ENCODE data around the gene COPS2.

COPS2 gene

DNA sequence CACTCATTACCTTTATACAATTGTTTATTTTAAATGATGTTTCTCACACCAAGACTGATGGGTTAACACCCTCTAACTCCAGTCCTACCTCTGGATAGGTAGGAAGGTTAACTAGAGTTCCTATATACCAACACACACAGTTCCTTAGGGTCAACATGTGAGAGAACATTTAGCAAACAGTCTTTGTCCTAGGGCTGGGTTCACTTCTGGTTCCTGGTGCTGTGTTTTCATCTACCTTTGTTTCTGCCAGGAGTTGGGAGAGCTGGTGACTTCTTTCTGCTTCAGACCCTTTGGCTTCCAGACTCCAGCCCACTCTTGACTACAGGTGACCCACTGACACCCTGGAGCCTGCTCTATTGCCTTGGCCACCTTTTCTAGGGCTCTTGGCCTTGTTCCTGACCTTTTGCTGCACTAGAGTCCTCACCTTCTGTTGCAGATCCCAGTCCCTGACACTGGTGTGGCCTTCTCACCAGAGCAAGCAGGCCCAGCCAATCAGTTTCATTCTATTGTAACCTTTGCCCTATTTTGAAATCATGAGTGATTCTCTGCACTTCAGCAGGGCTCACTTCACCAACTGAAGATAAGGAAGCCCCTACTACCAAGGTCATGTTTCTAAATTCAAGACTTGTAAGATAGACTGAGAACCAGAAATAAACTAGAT, 59.2 kb downstream of the COPS2 start:
- CTCF ChIA-PET: interaction anchor here (1.0 kb wide), 2 partner anchors 13 to 19 kb away, joined by 3 to 4 read pairs; no protein-coding TSS in a partner anchor

DNA sequence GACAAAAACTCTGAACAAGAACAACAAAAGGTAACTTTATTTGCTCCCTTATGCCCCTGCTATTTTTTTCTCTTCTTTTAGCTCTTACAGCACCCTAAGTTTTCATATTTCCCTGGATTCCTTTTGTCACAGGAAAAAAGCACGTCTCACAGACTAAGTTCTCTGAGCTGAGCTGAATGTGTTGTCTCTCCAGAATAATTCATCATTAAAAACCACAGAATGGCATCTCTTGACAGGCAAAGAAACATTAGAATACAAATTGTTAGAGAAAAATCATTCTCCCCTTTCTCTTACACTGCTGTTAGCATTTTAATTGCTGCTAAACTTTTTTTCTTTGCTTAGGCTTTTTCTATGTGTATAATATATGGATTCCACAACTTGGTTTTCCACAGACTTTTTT, 60.5 kb downstream of the COPS2 start:
- POLR2A ChIA-PET: no interaction called here
- TF ChIP-seq CTCF (IDR thresholded peaks at IDR 0.05; ENCODE audit: control extremely low read depth, extremely low read depth, low read depth, missing control alignments): no peak
- no peak for DNase-seq (ENCODE audit: extremely low spot score)
- CTCF ChIA-PET: interaction anchor here (1.0 to 2.0 kb wide), 2 partner anchors 8 to 14 kb away, joined by 3 to 8 read pairs; no protein-coding TSS in a partner anchor

More for the DNA sequence above, 59.2 kb downstream of the COPS2 start:
- no peak for TF ChIP-seq CTCF (IDR thresholded peaks at IDR 0.05; ENCODE audit: control extremely low read depth, extremely low read depth, low read depth, missing control alignments)
- DNase-seq (ENCODE audit: extremely low spot score): no peak
- POLR2A ChIA-PET: no interaction called here

DNA sequence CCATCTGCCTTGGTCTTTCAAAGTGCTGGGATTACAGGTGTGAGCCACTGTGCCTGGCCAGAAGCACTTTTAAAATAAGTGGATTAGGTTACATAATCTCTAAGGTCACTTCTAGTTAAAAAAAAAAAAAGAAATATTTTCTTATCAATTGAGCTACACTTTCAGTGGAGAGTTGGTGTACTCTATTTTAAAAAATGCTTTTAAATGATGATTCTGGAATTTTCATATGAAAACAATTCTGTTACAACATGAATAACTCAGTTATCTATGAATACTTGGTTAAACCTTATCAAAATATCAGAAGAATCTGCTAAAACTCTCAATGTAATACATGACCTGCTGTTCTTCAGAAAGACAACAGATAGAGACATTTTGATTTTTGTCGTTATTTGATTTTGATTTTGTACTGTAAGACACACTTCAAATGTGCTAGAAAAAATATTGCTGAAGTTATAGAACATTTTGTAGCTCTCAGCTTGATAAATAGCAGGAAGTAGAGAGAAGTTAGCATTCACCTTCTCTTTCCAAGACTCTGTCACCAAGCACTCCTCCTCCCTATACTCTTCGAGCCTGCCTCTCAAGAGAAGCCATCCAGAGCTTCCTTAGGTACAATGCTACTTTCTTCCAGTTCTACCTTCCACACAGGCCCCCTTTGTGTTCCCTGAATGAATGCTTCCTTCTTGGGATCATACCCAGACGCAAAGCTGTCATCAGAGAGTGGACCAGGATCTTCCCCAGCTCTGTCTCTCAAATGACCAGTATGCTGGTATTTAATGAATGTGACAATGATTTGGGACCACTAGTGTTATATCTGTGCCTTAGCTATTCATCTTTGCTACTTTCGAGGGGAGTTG, 61.9 kb downstream of the COPS2 start:
- no peak for TF ChIP-seq CTCF (IDR thresholded peaks at IDR 0.05; ENCODE audit: control extremely low read depth, extremely low read depth, low read depth, missing control alignments)
- ChIA-PET POLR2A (no interaction called here), CTCF (interaction anchor here (0.9 to 2.0 kb wide), 5 partner anchors 10 to 48 kb away, joined by 3 to 8 read pairs (median 4); partner anchors contain the start of gene SECISBP2L)
- DNase-seq (ENCODE audit: extremely low spot score): no peak

DNA sequence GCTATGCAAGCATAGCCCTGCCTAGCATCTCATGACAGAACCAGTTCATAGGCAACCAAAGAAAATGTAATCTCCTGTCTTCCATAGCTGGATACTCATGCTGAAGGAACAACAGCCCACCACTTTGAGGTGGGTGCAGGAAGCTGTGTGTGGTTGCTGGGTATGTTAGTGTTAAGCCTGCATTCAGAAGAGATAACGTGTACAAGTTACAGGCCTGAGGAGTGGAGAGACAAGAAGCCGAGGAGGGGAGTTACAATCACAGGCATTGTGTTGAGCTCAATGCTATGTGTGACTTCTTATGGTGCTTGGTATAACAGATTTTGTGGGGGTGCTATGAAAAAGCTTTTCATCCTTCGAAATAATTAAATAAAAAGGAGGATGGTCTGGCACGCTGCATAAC, 66.4 kb downstream of the COPS2 start:
- DNase-seq (ENCODE audit: extremely low spot score): no peak
- POLR2A ChIA-PET: no interaction called here
- CTCF ChIA-PET: interaction anchor here (0.9 kb wide), 1 partner anchor 10 kb away, joined by 3 read pairs; no protein-coding TSS in a partner anchor
- no peak for TF ChIP-seq CTCF (IDR thresholded peaks at IDR 0.05; ENCODE audit: control extremely low read depth, extremely low read depth, low read depth, missing control alignments)

- no peak for DNase-seq (ENCODE audit: extremely low spot score)
- POLR2A ChIA-PET: no interaction called here
- CTCF ChIA-PET: interaction anchor here (1.1 to 1.4 kb wide), 4 partner anchors 9 to 29 kb away, joined by 3 to 4 read pairs (median 3); no protein-coding TSS in a partner anchor
- no peak for TF ChIP-seq CTCF (IDR thresholded peaks at IDR 0.05; ENCODE audit: control extremely low read depth, extremely low read depth, low read depth, missing control alignments)
Measured at GRCh38 chr15:49085696-49086459, 69.5 kb downstream of the COPS2 start.

GRCh38 chr15:49084285-49084570, 71.2 kb downstream of the COPS2 start:
- POLR2A ChIA-PET: no interaction called here

More at GRCh38 chr15:49084285-49084570, 71.2 kb downstream of the COPS2 start:
- CTCF ChIA-PET: no interaction called here
- TF ChIP-seq CTCF (IDR thresholded peaks at IDR 0.05; ENCODE audit: control extremely low read depth, extremely low read depth, low read depth, missing control alignments): no peak
- no peak for DNase-seq (ENCODE audit: extremely low spot score)

All from GM10248 (cell line).